ENCODE measurements around the gene PSMD5.

DNA sequence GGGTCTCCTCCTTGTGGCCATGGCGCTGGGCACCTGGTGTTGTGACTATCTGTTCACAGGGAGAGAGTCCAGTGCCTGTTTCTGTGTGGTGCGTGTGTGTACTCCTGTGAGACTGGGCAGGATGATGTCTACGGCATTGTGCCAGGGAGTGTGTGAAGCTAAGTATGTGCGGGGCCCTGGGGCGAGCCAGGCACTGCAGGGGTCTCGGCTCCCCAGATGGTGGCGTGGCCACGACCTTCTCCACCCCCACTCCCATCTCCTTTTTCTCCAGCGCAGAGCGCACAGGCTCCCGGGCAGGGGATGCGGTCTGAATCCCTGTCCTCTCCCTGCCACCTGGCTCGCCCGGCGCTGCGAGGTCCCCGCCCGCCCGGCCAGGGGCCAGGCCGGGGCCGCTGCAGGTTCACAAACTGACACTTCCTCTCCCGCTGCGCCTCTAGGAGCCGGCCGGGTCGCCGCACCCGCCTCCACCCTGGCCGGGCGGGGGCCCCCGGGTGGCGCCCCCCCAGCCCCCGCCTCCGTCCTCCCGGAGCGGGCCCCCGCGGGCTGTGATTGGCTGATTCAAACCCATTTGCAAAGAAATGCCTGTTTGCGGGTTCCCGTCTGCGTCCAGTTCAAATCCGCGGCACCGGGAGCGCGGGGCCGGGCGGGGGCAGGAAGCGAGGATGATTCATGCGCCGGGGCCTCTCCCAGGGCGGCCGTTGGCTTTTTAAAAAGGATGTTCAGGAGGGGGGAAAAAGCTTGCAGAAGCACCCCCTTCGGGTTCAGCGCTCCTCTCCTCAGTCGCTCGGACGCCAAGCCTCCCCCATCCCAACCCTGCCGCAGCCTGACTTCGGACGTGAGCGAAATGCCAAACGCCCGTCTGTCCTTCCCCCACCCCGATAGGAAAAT, 33.5 kb upstream of the PSMD5 start:
- TF ChIP-seq, protein P1, sequence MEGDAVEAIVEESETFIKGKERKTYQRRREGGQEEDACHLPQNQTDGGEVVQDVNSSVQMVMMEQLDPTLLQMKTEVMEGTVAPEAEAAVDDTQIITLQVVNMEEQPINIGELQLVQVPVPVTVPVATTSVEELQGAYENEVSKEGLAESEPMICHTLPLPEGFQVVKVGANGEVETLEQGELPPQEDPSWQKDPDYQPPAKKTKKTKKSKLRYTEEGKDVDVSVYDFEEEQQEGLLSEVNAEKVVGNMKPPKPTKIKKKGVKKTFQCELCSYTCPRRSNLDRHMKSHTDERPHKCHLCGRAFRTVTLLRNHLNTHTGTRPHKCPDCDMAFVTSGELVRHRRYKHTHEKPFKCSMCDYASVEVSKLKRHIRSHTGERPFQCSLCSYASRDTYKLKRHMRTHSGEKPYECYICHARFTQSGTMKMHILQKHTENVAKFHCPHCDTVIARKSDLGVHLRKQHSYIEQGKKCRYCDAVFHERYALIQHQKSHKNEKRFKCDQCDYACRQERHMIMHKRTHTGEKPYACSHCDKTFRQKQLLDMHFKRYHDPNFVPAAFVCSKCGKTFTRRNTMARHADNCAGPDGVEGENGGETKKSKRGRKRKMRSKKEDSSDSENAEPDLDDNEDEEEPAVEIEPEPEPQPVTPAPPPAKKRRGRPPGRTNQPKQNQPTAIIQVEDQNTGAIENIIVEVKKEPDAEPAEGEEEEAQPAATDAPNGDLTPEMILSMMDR (IDR thresholded peaks at IDR 0.05; ENCODE audit: low read length), result 0 out of 2 replicates have a peak, but pooled peaks have one; percentile 13
- no peak for TF ChIP-seq EZH2 (optimal IDR thresholded peaks at IDR 0.05; ENCODE audit: low read depth, low read length)

Measured in MM.1S (cell line).